HG03095 (cell line): ENCODE measurements around the gene BANF2.
A peak's percentile ranks its signal among the peaks of the same experiment; 100 is the strongest.
"Not testable (repeated sequence)": the region's sequence is repeated elsewhere in the genome, so short reads cannot be mapped to it uniquely, and the experiment has no call there.

ENCODE experiments used
- ATAC-seq: cut with Tn5 transposase; IDR thresholded peaks from one replicate; pipeline ENCODE4 v1.9.1; 2021; ENCODE audit warnings: moderate library complexity; ENCODE audit not compliant: unreplicated experiment

BANF2 gene

DNA sequence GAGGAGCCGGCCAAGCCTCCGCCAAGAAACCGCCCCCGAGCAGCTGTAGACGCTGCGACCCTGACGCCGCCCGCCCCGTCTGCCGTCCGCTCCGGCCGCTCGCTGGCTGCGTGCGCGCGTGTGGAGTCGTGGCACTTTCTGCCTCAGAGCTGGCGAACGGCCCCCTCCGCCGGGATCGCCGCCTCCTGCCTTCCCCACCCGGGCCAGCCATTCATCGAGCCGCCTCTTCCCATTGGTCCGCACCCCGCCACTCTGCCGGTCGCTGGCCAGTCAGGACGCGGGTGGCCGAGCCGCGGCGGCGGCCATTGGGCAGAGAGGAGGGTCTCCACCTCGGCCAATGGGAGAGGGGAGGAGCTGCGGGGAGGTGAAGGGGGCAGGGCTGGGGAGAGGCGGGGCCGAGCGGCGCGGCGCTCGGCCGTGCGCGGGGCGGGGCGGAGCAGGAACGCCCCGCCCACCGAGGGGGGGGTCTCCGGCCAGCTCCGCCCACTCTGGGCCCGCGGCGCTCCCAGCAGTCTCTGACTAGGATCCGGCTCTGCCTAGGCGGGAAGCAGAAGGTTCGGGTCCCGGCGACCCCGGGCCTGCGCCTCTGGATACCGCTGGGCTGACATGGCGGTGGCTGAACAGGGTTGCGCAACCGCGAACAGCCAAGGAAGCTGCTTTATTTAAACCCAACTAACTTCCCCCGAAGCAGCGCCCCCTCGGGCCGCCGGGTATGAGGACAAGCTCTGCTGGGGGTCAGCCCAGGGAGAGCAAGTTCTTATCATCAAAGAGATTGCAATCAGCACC, 17.5 kb upstream of the BANF2 start, which contains the start of gene RRBP1:
TSS of gene RRBP1 (minus strand) at position 140 of the 786 bp plus-strand sequence. CDS start 21,735 bp downstream, outside the sequence.
- peak; percentile 86 for ATAC-seq

DNA sequence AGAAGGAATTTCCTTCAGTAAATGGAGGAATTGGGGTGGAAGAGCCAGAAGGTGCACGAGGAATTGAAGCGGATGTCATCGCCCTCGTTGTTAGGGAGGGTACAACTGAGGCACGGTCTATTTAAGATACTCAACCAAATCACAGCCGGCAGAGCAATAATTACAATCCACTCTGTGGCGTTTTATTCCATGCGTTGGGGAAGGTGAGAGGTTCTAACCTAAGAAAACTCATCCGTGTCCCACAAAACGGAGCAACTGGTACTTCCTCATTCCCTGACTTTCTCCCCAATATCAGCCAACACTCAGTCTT, 16.9 kb upstream of the BANF2 start:
- ATAC-seq = no peak

DNA sequence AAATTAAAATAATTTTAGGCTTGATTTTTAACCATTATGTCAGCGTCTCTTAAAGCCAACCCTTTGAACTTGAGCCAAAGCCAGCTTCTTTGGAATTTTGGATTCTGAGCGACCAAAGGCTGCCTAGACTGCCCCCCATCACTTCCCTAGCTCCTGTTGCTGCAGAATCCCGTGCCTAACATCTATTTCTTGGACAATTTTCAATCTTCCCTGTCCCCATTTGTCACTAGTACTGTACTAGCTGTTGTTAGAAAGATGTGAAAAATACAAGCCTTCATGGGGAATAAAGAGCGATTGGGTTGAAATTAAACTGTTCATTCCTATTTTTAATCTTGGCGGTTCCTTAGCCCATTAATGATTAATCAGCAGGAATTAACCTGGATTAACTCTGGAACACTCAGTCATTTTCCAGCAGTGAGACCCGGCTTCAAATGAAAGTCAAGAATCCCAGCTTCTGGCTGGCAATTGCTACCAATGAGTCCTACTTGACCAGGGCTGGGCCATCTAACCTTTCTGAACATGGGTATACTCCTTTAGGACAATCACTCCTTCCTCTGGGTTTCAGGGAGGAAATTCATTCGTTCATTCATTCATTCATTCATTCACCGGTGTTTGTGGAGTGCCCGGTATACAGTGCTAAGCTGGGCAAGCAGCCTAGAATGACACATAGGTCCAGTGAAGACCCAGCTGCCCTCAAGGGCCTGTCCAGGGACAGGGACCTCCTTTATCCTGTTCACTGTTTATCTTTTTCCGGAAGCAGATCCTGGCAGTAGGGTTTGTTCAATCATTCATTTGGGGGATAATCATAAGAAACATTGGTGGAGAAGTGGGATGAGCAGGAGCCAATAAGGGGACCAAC, 16.3 kb upstream of the BANF2 start:
- no peak for ATAC-seq

DNA sequence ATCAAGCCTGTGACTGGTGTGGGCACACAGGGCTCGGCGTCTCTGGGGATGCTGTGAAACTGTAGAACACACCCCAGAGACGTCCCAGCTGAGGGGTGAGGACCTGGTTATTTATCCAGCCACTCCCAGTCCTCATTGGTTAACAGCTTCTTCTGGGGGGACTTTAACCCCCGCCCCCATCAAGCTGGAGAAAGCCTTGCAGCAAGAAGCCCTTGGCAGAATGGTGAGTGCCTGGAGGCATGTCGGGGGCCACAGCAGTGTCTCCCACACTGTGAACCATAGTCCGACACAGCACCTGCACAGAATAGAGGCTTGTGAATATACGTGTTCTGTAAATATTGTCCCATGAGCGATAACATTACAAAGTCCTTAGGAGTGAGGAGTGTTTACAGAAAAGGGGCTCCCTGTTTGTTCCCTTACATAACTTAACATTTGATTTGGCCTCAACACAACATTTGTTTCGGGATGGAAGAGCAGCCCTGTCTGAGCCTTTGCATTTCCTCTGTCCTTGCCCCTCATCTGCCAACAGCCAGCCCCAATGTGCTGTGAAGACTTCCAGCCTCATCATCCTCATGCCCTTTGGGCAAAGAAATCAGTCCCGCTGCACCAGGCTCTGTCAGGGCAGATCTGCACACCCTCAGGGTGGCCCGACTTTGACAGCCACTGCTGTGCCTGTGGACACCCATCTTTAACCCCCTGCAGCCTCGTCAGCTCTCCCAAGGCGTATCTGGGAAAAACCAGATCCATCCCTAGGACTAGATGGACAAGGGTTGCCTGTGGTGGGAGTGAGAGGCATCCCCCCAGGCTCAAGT, 15.5 kb upstream of the BANF2 start:
- ATAC-seq = no peak

DNA sequence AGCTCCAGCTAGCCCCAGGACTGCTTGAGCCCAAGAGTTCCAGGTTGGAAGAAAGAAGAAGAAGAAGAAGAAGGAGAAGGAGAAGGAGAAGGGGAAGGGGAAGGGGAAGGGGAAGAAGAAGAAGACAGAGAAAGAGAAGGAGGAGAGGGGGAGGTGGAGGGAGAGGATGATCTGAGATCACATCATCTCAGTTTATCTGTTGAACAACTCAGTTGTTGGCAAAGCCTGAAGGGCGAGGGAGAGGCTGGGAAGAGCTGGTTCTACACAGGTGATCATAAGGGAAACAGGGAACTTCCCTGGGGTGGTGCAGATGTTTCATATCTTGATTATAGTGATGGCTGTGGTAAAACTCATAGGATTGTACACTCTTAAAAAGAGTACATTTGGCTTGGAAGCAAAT, 14.6 kb upstream of the BANF2 start:
- no peak for ATAC-seq

DNA sequence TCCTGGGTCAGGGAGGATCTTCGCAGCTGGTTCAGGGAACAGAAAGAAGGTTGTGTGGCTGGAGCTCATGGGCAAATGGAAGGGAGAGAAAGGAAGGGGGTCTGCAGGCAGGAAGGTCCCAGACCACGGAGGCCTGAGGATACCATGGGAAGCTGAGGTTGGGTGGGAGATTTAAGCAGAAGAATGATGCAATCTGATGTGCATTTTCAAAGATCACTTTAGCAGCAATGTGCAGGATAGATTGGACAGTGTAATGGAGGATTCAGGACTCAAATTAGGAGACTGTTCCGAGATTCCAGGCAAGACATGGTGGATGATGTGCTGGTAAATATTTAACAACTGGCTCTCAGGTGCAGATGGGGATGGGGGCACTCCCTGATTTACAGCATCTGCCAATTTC, 12.0 kb upstream of the BANF2 start:
- no peak for ATAC-seq

DNA sequence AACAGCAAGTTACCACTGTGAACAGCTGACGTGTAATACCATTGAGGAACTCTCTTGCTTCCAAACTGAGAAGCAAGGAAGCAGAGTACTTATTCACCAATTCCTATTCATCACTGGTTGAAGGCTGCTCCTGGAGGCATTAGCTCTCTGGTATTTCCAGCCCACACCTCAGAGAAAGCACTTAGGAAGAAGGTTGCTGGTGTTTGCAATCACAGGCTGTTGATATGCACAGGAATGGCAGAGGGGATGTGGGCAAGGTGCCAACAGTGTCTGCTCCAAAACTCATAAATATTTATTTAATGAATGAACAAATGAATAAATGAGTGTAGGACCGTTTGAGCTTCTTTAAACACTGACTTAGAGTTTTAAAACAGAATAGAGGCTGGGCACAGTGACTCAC, 10.8 kb upstream of the BANF2 start:
- no peak for ATAC-seq

DNA sequence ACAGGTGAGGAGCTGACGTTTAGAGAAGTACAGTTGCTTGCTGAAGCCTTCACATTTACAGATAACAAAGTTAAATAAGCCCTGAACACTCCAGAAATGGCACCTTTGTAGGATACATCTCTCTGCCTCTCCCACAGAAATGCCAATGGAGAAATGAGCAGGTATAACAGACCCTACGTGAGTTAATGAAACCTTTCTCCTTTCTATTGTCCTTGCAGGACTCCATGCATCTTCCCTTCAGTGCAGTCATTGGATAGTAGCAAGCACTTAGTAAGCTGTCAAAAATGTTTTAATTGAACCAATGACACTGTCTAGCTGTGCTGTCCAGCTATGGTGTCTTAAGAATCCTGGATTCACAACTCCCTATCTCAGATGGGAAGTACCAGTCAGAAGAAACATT, 9.6 kb upstream of the BANF2 start:
- no peak for ATAC-seq

DNA sequence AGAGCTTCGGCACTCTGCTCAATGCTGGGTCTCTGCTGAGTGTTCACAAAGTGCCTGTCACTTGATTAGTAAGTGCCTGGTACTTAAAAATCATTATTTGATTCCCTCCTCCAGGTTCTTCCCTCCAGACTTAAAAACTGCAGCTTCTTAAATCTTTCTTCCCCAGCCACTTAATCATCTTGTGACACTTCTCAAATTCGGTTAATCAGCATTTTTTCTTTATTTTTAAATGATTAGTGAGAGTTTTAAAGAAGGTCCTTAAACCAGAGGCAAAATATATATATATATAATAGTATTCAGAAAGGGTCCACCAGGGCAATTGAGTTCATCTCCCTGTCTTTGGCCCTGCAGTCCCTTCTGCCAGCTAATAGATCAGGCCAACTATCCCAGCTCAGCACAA, 8.0 kb upstream of the BANF2 start:
- ATAC-seq = no peak

DNA sequence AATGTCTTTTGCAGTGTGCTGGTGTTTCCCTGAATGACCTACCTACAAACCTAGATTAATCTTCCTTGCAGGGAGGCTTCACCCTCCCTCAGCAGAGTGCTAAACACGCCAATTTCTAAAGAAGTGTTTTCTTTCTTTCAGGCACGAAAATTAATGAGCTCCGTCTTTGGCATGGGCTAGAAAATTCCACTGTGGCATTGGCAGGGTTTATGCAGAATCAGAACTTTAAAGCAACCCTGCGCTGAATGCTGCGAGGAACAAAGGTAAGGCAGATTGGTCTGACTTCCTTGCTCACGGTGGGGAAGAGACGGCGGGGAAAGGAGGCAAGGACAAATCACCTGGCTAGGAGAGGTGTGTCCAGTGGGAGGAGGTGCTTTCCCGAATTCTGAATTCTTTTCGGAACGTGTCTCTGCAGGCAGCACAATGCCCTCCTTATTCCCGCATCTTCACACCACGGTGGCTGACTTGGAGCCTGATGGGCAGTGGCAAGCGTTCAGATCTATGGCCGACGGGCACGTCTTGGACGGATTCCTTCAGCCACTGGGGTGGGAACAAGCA, 6.2 kb upstream of the BANF2 start:
- ATAC-seq = no peak

DNA sequence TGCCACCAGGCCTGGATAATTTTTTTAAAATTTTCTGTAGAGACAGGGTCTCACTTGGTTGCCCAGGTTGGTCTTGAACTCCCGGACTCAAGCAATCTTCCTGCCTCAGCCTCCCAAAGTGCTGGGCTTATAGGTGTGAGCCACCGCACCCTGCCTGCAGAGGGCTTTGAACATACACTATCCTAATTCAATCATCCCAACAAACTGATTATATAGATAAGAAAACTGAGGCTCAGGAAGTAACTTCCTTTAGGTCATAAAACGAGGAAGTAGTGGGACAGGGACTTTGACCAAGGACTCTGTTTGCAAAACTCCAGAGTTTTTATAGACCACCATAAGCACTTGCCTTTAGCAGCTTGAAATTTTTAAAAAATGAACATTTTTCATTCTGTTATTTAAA, 5.0 kb upstream of the BANF2 start:
- ATAC-seq = no peak

DNA sequence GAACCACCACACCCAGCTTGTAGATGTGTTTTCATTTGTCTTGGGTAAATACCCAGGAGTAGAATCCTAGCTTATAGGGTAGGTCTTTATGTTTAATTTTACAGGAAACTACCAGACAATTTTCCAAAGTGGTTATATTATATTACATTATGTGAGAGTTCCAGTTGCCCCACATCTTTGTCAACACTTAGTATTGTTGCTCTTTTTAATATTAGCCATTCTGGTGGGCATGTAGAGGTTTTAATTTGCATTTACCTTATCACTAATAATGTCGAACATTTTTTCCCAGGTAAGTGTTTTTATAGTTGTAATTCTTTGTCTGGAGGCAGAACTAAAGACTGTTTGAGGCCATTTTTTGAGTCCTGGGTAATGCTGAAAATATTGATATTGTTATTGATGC, 3.5 kb upstream of the BANF2 start:
- no peak for ATAC-seq

DNA sequence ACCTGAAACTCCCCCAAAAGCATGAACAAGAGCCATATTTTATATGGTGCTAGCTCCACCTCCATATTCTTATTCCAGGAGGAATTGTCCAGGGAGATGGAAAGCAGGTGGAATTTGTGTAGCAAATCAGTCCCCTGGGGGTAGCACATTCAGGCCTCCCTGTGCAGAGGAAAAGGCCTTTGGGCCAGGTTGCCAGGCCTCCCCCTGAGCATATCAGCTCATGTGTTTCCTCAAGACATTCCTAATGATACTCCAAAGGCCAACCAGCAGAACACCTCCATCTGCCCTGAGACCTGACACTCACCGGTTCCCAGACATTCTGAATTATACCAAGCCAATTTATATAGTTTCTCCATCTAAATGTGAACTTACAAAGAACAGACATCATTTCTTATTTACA, 2.6 kb upstream of the BANF2 start:
- ATAC-seq = no peak

DNA sequence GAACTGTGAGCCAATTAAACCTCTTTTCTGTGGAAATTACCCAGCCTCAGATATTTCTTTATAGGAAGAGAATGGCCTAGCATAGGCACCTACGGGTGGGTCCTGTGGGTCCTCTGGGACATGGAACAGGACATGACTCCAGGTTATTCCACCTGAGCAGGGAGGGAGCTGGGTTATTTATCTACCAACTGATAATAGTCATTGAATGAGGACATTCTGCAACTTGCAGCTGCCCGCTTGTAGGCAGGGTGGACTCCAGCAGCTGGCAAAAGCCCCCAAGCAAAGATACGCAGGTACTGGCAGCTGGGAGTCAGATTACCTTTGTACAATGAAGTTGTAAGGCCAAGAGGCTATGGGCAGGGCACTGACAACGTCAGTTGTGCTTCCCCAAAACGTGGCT, 1.4 kb upstream of the BANF2 start:
- ATAC-seq = no peak

DNA sequence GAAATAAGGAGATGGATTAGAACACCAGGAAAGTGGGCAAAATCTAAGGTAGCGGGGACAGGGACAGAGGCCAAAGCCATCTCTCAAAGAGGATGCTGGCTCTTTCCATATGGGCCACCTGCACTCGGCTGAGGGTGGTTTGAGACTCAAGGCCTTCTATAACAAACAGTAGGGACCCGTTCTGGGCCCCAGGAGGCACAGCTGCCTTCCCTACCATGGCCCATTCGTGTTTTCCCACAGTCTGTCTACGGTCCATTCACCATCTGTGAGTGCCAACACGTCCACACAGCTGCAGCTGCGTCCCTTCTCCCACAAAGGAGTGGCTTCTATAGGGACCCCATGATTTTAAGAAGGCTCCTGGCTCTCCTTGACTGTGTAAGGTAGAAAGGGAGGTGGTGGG, 871 bp downstream of the BANF2 start:
- no peak for ATAC-seq

DNA sequence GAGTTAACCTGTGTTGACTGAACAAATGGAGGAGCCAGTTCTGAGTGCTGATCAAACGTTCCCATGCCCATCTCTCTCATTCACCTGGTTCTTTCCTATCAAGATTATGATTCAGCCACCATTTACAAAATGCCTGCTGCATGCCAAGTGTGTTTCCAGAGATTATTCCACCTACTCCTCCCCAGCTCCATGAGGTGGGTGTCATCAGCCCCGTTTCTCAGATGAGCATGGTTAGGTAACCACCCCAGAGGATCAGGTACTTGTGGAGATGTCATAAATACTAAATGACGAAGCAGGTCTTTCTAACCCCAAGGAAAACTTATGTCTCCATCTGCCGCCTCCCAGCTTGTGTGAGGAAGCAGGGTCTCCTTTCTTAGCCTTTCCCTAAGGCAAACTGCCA, 2.1 kb downstream of the BANF2 start:
- ATAC-seq = no peak

DNA sequence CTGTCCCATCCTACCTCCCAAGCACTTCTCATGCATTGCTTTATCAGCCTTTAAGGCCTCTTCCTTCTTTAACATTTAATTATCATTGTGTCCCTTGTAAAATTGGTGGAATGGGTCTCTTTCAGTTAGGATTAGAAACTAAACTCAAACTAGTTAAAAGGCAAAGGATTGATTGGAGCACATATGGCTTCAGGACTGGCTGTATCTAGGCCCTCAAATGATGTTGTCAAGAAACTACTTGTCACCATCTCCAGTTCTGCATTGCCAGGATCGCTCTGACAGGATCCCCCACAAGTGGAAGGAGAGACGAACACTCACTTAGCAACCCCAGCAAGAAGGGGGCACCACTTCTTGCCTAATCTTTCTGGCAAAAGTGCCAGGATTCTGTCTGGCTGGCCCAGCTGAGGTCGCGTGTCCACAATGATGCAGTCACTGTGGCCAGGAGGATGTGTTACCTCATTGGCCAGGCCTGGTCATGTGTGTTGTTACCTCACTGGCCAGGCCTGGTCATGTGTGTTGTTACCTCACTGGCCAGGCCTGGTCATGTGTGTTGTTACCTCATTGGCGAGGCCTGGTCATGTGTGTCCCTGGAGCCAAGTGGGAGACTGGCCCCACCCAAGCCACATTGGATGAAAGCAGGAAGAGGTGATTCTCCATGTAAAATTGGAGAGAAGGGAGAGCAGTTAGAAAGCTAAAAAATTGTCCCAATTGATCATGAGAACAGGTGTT, 5.0 kb downstream of the BANF2 start:
- no peak for ATAC-seq

DNA sequence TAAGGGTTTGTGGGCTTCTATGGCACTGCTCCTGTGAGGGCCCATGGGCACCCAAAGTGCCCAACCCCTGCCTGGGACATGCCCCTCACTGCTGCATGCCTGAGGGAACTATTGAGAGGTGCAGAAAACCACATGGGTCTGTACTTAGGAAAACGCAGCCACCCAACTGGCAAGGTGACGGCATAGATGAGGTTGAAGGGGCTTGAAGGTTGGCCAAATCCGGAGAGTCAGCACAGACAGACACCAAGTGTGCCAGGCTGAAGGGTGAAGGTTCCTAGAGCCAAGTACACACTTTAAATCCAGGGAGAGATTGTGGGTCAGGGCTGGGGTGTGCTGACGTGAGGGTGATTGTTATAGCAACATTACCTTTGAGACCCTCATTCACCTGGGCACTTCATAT, 6.2 kb downstream of the BANF2 start:
- ATAC-seq = no peak

DNA sequence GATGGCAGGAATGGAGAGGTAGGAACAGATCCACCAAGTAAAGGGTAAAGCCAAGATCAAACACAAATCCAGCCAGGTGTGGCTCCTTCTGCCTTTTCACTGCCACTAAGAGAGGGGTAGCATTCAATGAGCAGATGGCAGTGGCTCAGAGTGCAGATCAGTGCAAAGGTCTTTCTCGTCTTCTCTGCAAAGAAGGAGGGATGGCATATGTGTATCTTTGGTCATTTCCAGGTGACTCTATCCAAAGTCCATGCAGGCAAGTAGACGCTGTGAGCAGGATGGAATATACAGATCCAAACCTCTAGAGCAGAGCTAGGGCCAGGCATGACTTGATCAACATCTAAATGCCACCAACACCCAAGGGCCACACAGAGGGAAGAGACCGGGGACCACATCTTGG, 6.9 kb downstream of the BANF2 start:
- no peak for ATAC-seq

DNA sequence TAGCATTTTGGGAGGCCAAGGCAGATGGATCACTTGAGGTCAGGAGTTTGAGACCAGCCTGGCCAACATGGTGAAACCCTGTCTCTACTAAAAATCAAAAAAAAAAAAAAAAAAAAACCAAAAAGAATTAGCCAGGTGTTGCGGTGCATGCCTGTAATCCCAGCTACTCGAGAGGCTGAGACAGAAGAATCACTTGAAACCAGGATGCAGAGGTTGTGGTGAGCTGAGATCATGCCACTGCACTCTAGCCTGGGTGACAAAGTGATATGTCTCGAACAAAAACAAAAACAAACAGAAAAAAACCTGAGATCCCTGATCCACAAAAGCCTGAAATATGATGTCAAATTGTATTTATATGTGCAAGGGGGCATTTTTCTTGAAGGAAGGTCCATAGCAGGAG, 8.2 kb downstream of the BANF2 start:
- ATAC-seq = not testable (repeated sequence)
